IMR-90 (cell line): ENCODE results near the gene CFAP210. TPM values are rescaled to one million over a fixed set of nuclear protein-coding genes. Genes with fewer than 3 reads are reported as not detected.

ENCODE experiments used
- ATAC-seq: fragments of 200-7000 bp; cut with Tn5 transposase; 2 replicates; pipeline ENCODE4 v1.9.1; 2020; ENCODE audit warnings: low read depth, mild to moderate bottlenecking, moderate library complexity
- BruUV-seq: library from RNA; stranded (reverse); fragments of 400-500 nt; replicated peaks from 2 replicates; lab custom pipeline; 2021; lab: Mats Ljungman, UMichigan
- CTCF ChIA-PET: fragments of 300-600 bp; formaldehyde crosslinking; extraction: SDS; loops from one replicate; lab custom pipeline; 2021; ENCODE audit warnings: antibody characterized with exemption; lab: Yijun Ruan, JAX
- POLR2A ChIA-PET: fragments of 300-600 bp; sonication (Branson Sonifier 250); formaldehyde crosslinking; loops from one replicate; lab custom pipeline; 2022; ENCODE audit warnings: antibody characterized with exemption; ENCODE audit not compliant: unreplicated experiment; lab: Charles Lee
- DNase-seq: peaks from one replicate; pipeline ENCODE4 v3.0.0; 2013
- H2AFZ ChIP-seq: replicated peaks from 2 replicates; pipeline ENCODE3; 2013; ENCODE audit warnings: low read length, mild to moderate bottlenecking; ENCODE audit not compliant: poor library complexity
- H2AK5ac ChIP-seq: 2 replicates; pipeline ENCODE4 v1.6.1; 2013; ENCODE audit warnings: low read depth, low read length, inconsistent platforms
- H2AK9ac ChIP-seq: replicated peaks from 2 replicates; pipeline ENCODE3; 2013; ENCODE audit warnings: mild to moderate bottlenecking, low read depth, low read length, moderate library complexity; ENCODE audit not compliant: poor library complexity
- H2BK120ac ChIP-seq: 2 replicates; pipeline ENCODE4 v1.6.1; 2013; ENCODE audit warnings: low read depth, low read length, inconsistent platforms
- H2BK15ac ChIP-seq: 3 replicates; pipeline ENCODE4 v1.6.1; 2013; ENCODE audit warnings: low read depth, low read length, inconsistent platforms
- H2BK20ac ChIP-seq: 2 replicates; pipeline ENCODE4 v1.6.1; 2013; ENCODE audit warnings: low read depth, mild to moderate bottlenecking, inconsistent platforms, low read length, moderate library complexity
- H2BK5ac ChIP-seq: 2 replicates; pipeline ENCODE4 v1.6.1; 2013; ENCODE audit warnings: mild to moderate bottlenecking, low read depth, low read length, inconsistent platforms; ENCODE audit not compliant: poor library complexity, severe bottlenecking
- H3K14ac ChIP-seq: replicated peaks from 2 replicates; pipeline ENCODE4 v1.6.1; 2013; ENCODE audit warnings: low read depth, low read length, inconsistent platforms
- H3K18ac ChIP-seq: 2 replicates; pipeline ENCODE4 v1.6.1; 2013; ENCODE audit warnings: low read depth, low read length, control low read depth
- H3K23ac ChIP-seq: 2 replicates; pipeline ENCODE4 v1.6.1; 2013; ENCODE audit warnings: low read depth, low read length, inconsistent platforms
- H3K27ac ChIP-seq: 2 replicates; pipeline ENCODE4 v1.5.1; 2013; ENCODE audit warnings: mild to moderate bottlenecking, control low read depth, low read length; ENCODE audit not compliant: insufficient read depth
- H3K27me3 ChIP-seq: 2 replicates; pipeline ENCODE4 v1.6.1; 2013; ENCODE audit warnings: low read length; ENCODE audit not compliant: control insufficient read depth, insufficient read depth
- H3K36me3 ChIP-seq: 2 replicates; pipeline ENCODE4 v1.6.1; 2013; ENCODE audit warnings: low read length, mixed read lengths; ENCODE audit not compliant: control insufficient read depth, insufficient read depth
- H3K4ac ChIP-seq: 2 replicates; pipeline ENCODE4 v1.6.1; 2013; ENCODE audit warnings: low read depth, low read length, inconsistent platforms
- H3K4me1 ChIP-seq: 2 replicates; pipeline ENCODE4 v1.6.1; 2013; ENCODE audit warnings: low read length, mixed read lengths; ENCODE audit not compliant: control insufficient read depth, insufficient read depth
- H3K4me2 ChIP-seq: 2 replicates; pipeline ENCODE4 v1.6.1; 2013; ENCODE audit warnings: low read depth, mild to moderate bottlenecking, control low read depth, low read length, moderate library complexity
- H3K4me3 ChIP-seq: 2 replicates; pipeline ENCODE4 v1.5.1; 2013; ENCODE audit warnings: low read depth, mild to moderate bottlenecking, control low read depth, low read length, moderate library complexity; ENCODE audit not compliant: insufficient read depth
- H3K56ac ChIP-seq: 2 replicates; pipeline ENCODE4 v1.6.1; 2013; ENCODE audit warnings: low read length, inconsistent platforms; ENCODE audit not compliant: insufficient read depth; ENCODE audit errors: extremely low read depth
- H3K79me1 ChIP-seq, 2 experiments: 2 replicates each; pipeline ENCODE4 v1.6.1; 2013; ENCODE audit warnings: low read length in 2 of 2, inconsistent platforms in 1 of 2, low read depth in 1 of 2
- H3K9ac ChIP-seq: 2 replicates; pipeline ENCODE4 v1.6.1; 2013; ENCODE audit warnings: low read depth, low read length, control low read depth
- H3K9me1 ChIP-seq: 2 replicates; pipeline ENCODE4 v1.6.1; 2013; ENCODE audit warnings: low read length, inconsistent platforms; ENCODE audit not compliant: insufficient read depth
- H3K9me3 ChIP-seq: 2 replicates; pipeline ENCODE4 v1.6.1; 2013; ENCODE audit warnings: low read length; ENCODE audit not compliant: control insufficient read depth, insufficient read depth
- H4K20me1 ChIP-seq: 2 replicates; pipeline ENCODE4 v1.6.1; 2013; ENCODE audit warnings: low read length, inconsistent platforms; ENCODE audit not compliant: insufficient read depth
- H4K5ac ChIP-seq: 2 replicates; pipeline ENCODE4 v1.6.1; 2013; ENCODE audit warnings: mild to moderate bottlenecking, low read depth, low read length, control low read depth
- H4K8ac ChIP-seq, 2 experiments: 2 replicates each; pipeline ENCODE4 v1.6.1; 2013; ENCODE audit warnings: low read depth in 2 of 2, low read length in 2 of 2, control low read depth in 1 of 2, inconsistent platforms in 1 of 2
- H4K91ac ChIP-seq: 2 replicates; pipeline ENCODE4 v1.6.1; 2013; ENCODE audit warnings: low read depth, low read length, inconsistent platforms; ENCODE audit not compliant: insufficient read depth
- CEBPB ChIP-seq: IDR thresholded peaks from 2 replicates; pipeline ENCODE4 v1.6.1; 2012; ENCODE audit warnings: low read depth, low read length, improper control_type of control experiment
- CTCF ChIP-seq: conservative IDR thresholded peaks from 2 replicates; pipeline ENCODE4 v1.5.1; 2012; ENCODE audit warnings: mild to moderate bottlenecking, low read depth, low read length, improper control_type of control experiment
- USF2 ChIP-seq: fragments of 150-350 bp; IDR thresholded peaks from 2 replicates; pipeline ENCODE4 v1.6.1; 2017; ENCODE audit warnings: mild to moderate bottlenecking, antibody characterized with exemption, low read length, low read depth
- WGBS, 2 experiments: methylation state at CpG; one replicate each; pipeline versions ENCODE4 v1.1.5 to v1.1.7; 2013; ENCODE audit warnings: missing lambda C conversion rate in 2 of 2; ENCODE audit not compliant: insufficient read length in 1 of 2; ENCODE audit errors: extremely low coverage in 2 of 2; 5-methylcytosine and 5-hydroxymethylcytosine counted together
- dilution Hi-C: fragments of 300-500 bp; cut with HindIII; formaldehyde crosslinking; loops from one replicate; pipeline ENCODE4 v1.14.3; 2018; ENCODE audit warnings: low sequenced_read_pairs; ENCODE audit not compliant: unreplicated experiment
- in situ Hi-C: fragments of 300-500 bp; cut with MboI; formaldehyde crosslinking; loops from 3 replicates; pipeline ENCODE4 v1.14.3; 2019; ENCODE audit warnings: low sequenced_read_pairs, inconsistent platforms, mixed read lengths
- intact Hi-C: fragments of 100-400 bp; cut with micrococcal nuclease; formaldehyde crosslinking; loops from 2 replicates; pipeline ENCODE4 v1.10.0; 2022
- polyA plus RNA-seq, 3 experiments: library from polyadenylated mRNA; depleted of rRNA; stranded (reverse); fragments of >200 nt; gene quantifications; 2 replicates each; pipeline ENCODE4 v1.2.3, GENCODE V29; 2012; ENCODE audit warnings: low replicate concordance in 1 of 3
- total RNA-seq: library from RNA; depleted of rRNA; stranded (reverse); fragments of >200 nt; gene quantifications from 2 replicates; pipeline ENCODE4 v1.2.3, GENCODE V29; 2012

Gene CFAP210
- total and polyA plus RNA-seq, 2 of the 4 experiments (the other 2 are of a cell fraction) = not detected

GRCh38 chr2:169693360-169693759 is 845 bp downstream of the CFAP210 start:
- Histone ChIP-seq H3K18ac (no peak overlapping the region), H2AFZ (no peak overlapping the region), H4K91ac (no peak overlapping the region), H3K4me2 (peak overlapping the region; percentile 47; the same call in 1 of the 2 replicates), H2AK9ac (no peak overlapping the region), H3K27ac (no peak overlapping the region), H3K4me1 (no peaks in the 10 kb centered on the region; the same call in 1 of the 2 replicates), H4K5ac (no peak overlapping the region), H3K23ac (no peak overlapping the region), H4K20me1 (no peaks in the 10 kb centered on the region), H3K9ac (no peak overlapping the region), H2BK120ac (no peak overlapping the region), H3K14ac (no peak overlapping the region), H4K8ac (no peak overlapping the region), H2AK5ac (no peak overlapping the region), H3K79me1 (peaks cover 5 to 7% of the 10 kb centered on the region in 2 experiments; a peak in 1 of 4 replicates), H3K4me3 (no peak overlapping the region), H2BK20ac (no peak overlapping the region), H3K27me3 (no peaks in the 10 kb centered on the region), H2BK15ac (no peak overlapping the region), H3K9me1 (no peaks in the 10 kb centered on the region), H2BK5ac (no peak overlapping the region), H3K9me3 (no peaks in the 10 kb centered on the region), H3K56ac (no peak overlapping the region), H3K4ac (no peak overlapping the region), H3K36me3 (no peaks in the 10 kb centered on the region)
- intact Hi-C loops (no loop called here), in situ Hi-C loops (no loop called here), dilution Hi-C loops (no loop called here)
- ATAC-seq (no peak), DNase-seq (no peak)
- ChIA-PET CTCF (interaction anchor here (0.8 kb wide), 1 partner anchor 72 kb away, joined by 3 read pairs; no protein-coding TSS in a partner anchor), POLR2A (no interaction called here)
- TF ChIP-seq CEBPB = no peak
- TF ChIP-seq USF2 = no peak
- no peak for TF ChIP-seq CTCF
- BruUV-seq = no TSS peak
- WGBS, 2 experiments = no CpG with 5 or more reads among the region's 4 CpGs
